ENCODE results near the gene OR5H2. TPM values are rescaled to one million over a fixed set of nuclear protein-coding genes. Genes with fewer than 3 reads are reported as not detected.

Gene OR5H2
- total RNA-seq (ENCODE audit: unreplicated experiment) = not detected
- long read RNA-seq = 0 reads

DNA sequence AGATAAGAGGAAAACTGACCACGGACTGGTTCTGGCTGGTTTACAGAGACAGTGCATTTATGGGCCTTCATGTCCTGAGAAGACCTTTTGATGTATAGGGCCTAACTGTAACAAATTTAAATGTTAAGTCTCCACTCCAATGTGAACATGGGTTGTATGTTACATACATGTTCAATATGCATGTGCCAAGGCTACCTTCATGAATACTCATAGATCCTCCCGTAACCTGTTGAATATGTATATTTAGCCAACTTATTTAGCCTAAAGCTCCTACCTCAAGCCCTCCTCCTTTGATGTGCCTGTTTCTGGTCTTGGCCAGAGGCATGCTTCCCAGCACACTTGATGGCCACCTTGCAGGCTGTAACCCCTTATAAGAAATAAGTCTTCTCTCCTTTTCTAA, at the start of gene OR5H2:
OR5H2 (plus strand) TSS at position 301 of the 400 bp plus-strand sequence. CDS start 398 bp downstream, outside the sequence.
- Mint-ChIP-seq H3K4me1 (ENCODE audit: unreplicated experiment) (peaks cover 24% of the 10 kb centered on the region), H3K4me3 (ENCODE audit: unreplicated experiment) (no peak within 1 kb of the TSS), H3K36me3 (ENCODE audit: low read depth, unreplicated experiment) (no peaks in the 10 kb centered on the region), H3K27me3 (ENCODE audit: unreplicated experiment) (peaks cover 4% of the 10 kb centered on the region), H3K9me3 (ENCODE audit: unreplicated experiment) (no peaks in the 10 kb centered on the region), H3K27ac (ENCODE audit: unreplicated experiment) (no peak within 1 kb of the TSS)
- TF ChIP-seq, protein P1, sequence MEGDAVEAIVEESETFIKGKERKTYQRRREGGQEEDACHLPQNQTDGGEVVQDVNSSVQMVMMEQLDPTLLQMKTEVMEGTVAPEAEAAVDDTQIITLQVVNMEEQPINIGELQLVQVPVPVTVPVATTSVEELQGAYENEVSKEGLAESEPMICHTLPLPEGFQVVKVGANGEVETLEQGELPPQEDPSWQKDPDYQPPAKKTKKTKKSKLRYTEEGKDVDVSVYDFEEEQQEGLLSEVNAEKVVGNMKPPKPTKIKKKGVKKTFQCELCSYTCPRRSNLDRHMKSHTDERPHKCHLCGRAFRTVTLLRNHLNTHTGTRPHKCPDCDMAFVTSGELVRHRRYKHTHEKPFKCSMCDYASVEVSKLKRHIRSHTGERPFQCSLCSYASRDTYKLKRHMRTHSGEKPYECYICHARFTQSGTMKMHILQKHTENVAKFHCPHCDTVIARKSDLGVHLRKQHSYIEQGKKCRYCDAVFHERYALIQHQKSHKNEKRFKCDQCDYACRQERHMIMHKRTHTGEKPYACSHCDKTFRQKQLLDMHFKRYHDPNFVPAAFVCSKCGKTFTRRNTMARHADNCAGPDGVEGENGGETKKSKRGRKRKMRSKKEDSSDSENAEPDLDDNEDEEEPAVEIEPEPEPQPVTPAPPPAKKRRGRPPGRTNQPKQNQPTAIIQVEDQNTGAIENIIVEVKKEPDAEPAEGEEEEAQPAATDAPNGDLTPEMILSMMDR (IDR thresholded peaks at IDR 0.05; ENCODE audit: unreplicated experiment) = no peak
- no peak for DNase-seq (ENCODE audit: low spot score)

DNA sequence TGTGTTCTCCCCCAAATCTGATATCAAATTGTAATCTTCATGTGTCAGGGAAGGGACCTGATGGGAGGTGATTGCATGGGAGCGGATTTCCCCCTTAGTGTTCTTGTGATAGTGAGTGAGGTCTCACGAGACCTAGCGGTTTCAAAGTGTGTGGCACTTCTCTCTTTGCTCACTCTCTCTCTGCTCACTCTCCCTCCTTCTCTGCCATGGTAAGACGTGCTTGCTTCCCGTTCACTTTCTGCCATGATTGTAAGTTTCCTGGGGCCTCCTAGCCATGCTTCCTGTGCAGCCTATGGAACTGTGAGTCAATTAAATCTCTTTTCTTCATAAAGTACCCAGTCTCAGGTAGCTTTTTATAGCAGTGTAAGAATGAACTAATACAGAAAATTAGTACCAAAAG, 48.8 kb upstream of the OR5H2 start:
- no peaks in the 10 kb centered on the region for H3K36me3 Mint-ChIP-seq (ENCODE audit: low read depth, unreplicated experiment)
- TF ChIP-seq, protein P1 (IDR thresholded peaks at IDR 0.05; ENCODE audit: unreplicated experiment) = no peak
- H3K4me3 Mint-ChIP-seq (ENCODE audit: unreplicated experiment) = no peak overlapping the region
- H3K4me1 Mint-ChIP-seq (ENCODE audit: unreplicated experiment) = peaks cover 11% of the 10 kb centered on the region
- DNase-seq (ENCODE audit: low spot score) = no peak
- no peaks in the 10 kb centered on the region for H3K27me3 Mint-ChIP-seq (ENCODE audit: unreplicated experiment)
- no peak overlapping the region for H3K27ac Mint-ChIP-seq (ENCODE audit: unreplicated experiment)
- no peaks in the 10 kb centered on the region for H3K9me3 Mint-ChIP-seq (ENCODE audit: unreplicated experiment)

DNA sequence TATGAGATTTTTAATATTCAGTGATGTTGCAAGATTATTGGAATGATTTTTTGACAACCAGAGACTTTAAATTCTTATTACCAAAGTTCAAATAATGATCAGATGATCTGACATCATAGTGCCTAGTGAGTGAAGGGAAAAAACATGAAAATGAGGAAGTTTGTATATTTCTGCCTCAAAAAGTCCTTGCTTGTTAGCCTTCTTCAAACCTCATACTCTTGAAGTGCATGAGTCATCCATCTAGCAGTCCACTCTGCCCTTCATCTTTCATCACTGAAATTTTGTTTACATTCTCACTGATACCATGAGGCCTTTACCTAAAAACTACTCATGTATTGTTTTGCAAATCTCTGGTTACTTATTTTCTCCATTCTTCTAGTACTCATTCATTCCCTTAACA, 42.2 kb upstream of the OR5H2 start:
- Mint-ChIP-seq H3K27me3 (ENCODE audit: unreplicated experiment) (peaks cover 2% of the 10 kb centered on the region), H3K9me3 (ENCODE audit: unreplicated experiment) (no peaks in the 10 kb centered on the region), H3K36me3 (ENCODE audit: low read depth, unreplicated experiment) (no peaks in the 10 kb centered on the region), H3K4me3 (ENCODE audit: unreplicated experiment) (no peak overlapping the region), H3K4me1 (ENCODE audit: unreplicated experiment) (no peaks in the 10 kb centered on the region), H3K27ac (ENCODE audit: unreplicated experiment) (no peak overlapping the region)
- no peak for DNase-seq (ENCODE audit: low spot score)
- TF ChIP-seq, protein P1 (IDR thresholded peaks at IDR 0.05; ENCODE audit: unreplicated experiment) = no peak

DNA sequence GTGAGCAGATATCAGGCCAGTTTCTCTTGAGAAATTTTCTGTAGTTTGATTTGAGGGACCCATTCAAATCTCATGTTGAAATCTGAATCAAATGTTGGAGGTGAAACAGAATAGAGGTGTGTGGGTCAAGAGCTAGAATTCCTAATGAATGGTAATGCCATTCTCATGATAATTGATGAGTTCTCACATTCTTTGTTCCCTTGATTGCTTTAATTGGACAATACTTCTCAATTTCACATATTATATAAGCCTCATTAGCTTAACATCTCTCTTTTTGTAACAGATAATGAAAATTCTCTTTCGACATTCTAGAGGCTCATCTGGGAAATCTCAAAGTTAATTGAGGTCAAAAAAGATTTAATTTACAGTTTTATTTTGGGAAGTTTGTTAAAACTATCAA, 40.1 kb upstream of the OR5H2 start:
- DNase-seq (ENCODE audit: low spot score) = no peak
- TF ChIP-seq, protein P1 (IDR thresholded peaks at IDR 0.05; ENCODE audit: unreplicated experiment) = no peak
- Mint-ChIP-seq H3K27me3 (ENCODE audit: unreplicated experiment) (peaks cover 3% of the 10 kb centered on the region), H3K9me3 (ENCODE audit: unreplicated experiment) (no peaks in the 10 kb centered on the region), H3K4me1 (ENCODE audit: unreplicated experiment) (no peaks in the 10 kb centered on the region), H3K4me3 (ENCODE audit: unreplicated experiment) (no peak overlapping the region), H3K27ac (ENCODE audit: unreplicated experiment) (no peak overlapping the region), H3K36me3 (ENCODE audit: low read depth, unreplicated experiment) (no peaks in the 10 kb centered on the region)

DNA sequence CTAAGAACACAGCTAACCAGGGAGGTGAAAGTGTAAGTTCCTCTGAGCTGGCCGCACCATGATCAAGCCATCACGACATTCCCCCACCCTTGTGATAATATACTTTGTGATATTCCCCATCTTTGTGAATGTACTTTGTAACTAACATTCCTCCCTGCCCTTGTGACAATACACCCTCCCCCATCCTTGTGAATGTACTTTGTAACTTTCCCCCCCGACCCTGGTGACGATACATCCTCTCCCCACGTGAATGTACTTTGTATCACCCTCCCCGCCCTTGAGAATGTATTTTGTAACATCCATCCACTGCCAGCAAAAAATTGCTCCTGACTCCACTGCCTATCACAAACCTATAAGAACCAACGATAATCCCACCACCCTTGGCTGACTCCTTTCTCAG, 38.5 kb upstream of the OR5H2 start:
- no peaks in the 10 kb centered on the region for H3K9me3 Mint-ChIP-seq (ENCODE audit: unreplicated experiment)
- H3K4me3 Mint-ChIP-seq (ENCODE audit: unreplicated experiment) = no peak overlapping the region
- H3K27me3 Mint-ChIP-seq (ENCODE audit: unreplicated experiment) = peaks cover 3% of the 10 kb centered on the region
- no peak for DNase-seq (ENCODE audit: low spot score)
- no peaks in the 10 kb centered on the region for H3K36me3 Mint-ChIP-seq (ENCODE audit: low read depth, unreplicated experiment)
- no peak overlapping the region for H3K27ac Mint-ChIP-seq (ENCODE audit: unreplicated experiment)
- no peaks in the 10 kb centered on the region for H3K4me1 Mint-ChIP-seq (ENCODE audit: unreplicated experiment)
- TF ChIP-seq, protein P1 (IDR thresholded peaks at IDR 0.05; ENCODE audit: unreplicated experiment) = no peak
